Mucosa of rectum (tissue), 2 donors: ENCODE results near the gene JOSD1.

Experiments
- H3K27ac ChIP-seq, 2 donors: one replicate each; pipeline ENCODE4 v1.7.0; 2013; ENCODE audit warnings: inconsistent platforms in 2 of 2, low read depth in 2 of 2, low read length in 2 of 2
- H3K27me3 ChIP-seq, 2 donors: one replicate each; pipeline ENCODE4 v1.7.0; 2013; ENCODE audit warnings: low read length in 2 of 2; ENCODE audit not compliant: control insufficient read depth in 2 of 2, insufficient read depth in 2 of 2
- H3K36me3 ChIP-seq, 2 donors: one replicate each; pipeline ENCODE4 v1.7.0; 2013; ENCODE audit warnings: low read length in 2 of 2; ENCODE audit not compliant: control insufficient read depth in 2 of 2, insufficient read depth in 2 of 2
- H3K4me1 ChIP-seq, 2 donors: one replicate each; pipeline ENCODE4 v1.7.0; 2013; ENCODE audit warnings: low read length in 2 of 2, mild to moderate bottlenecking in 1 of 2; ENCODE audit not compliant: control insufficient read depth in 2 of 2, insufficient read depth in 2 of 2
- H3K4me3 ChIP-seq, 2 donors: one replicate each; pipeline ENCODE4 v1.7.0; 2013; ENCODE audit warnings: low read length in 2 of 2
- H3K9ac ChIP-seq, 2 donors: one replicate each; pipeline ENCODE4 v1.7.0; 2013; ENCODE audit warnings: low read length in 2 of 2, low read depth in 1 of 2, mild to moderate bottlenecking in 1 of 2
- H3K9me3 ChIP-seq, 2 donors: one replicate each; pipeline ENCODE4 v1.7.0; 2013; ENCODE audit warnings: low read length in 2 of 2; ENCODE audit not compliant: control insufficient read depth in 2 of 2
- donor health status: healthy.
- donor health status: Normal muscosa, but diverticular disease.

Gene JOSD1

DNA sequence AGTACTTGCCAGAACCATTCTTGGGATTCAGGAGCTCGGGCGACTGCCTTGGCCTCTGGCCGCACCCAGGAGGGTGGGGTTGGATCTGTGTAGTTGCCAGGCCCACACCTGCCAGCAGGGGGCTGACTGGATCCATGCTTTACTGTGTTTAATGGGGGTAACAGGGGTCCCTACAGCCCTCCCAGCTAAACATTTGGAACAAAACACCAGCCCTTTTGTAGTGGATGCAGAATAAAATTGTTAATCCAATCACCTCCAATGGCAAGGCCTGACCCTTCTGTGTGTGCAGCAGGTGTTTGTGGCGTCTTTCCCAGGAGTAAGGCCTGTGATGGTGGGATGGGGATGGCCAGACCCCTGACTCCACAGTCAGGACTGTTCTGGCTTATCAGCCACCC, 32.6 kb upstream of the JOSD1 start:
- H3K36me3 ChIP-seq: peaks cover 66 to 74% of the 10 kb centered on the region in 2 donors
- H3K27ac ChIP-seq: no peak overlapping the region
- no peaks in the 10 kb centered on the region for H3K27me3 ChIP-seq
- H3K9me3 ChIP-seq: no peaks in the 10 kb centered on the region
- H3K4me1 ChIP-seq: peaks cover 8 to 10% of the 10 kb centered on the region in 2 donors
- no peak overlapping the region for H3K4me3 ChIP-seq
- H3K9ac ChIP-seq: no peak overlapping the region

DNA sequence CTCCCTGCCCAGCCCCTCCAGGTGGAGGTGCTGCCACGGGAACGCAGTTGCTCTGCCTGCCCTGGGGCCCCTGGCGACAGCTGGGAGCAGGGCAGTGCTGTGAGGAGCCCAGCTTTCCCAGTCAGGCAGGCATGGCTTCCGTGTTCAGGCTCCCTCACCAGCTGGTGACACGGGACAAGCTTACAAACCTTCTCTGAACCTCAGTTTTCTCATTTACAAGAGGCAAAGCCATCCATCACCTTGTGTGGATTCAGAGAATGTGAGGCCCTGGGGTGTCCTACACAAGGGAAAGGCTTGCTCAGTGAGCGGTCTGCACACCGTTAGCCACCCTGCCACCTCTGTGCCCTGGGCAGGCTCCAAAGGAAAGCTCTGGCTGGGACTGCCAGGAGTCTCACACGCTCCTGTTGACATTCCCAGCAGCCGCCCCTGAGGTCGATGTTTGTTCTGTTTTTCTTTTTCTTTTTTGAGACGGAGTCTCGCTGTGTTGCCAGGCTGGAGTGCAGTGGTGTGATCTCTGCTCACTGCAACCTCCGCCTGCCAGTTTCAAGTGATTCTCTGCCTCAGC, 31.6 kb upstream of the JOSD1 start:
- no peak overlapping the region for H3K27ac ChIP-seq
- no peak overlapping the region for H3K9ac ChIP-seq
- H3K9me3 ChIP-seq: no peaks in the 10 kb centered on the region
- no peaks in the 10 kb centered on the region for H3K27me3 ChIP-seq
- no peak overlapping the region for H3K4me3 ChIP-seq
- peaks cover 66 to 74% of the 10 kb centered on the region in 2 donors for H3K36me3 ChIP-seq
- H3K4me1 ChIP-seq: peaks cover 8 to 10% of the 10 kb centered on the region in 2 donors

DNA sequence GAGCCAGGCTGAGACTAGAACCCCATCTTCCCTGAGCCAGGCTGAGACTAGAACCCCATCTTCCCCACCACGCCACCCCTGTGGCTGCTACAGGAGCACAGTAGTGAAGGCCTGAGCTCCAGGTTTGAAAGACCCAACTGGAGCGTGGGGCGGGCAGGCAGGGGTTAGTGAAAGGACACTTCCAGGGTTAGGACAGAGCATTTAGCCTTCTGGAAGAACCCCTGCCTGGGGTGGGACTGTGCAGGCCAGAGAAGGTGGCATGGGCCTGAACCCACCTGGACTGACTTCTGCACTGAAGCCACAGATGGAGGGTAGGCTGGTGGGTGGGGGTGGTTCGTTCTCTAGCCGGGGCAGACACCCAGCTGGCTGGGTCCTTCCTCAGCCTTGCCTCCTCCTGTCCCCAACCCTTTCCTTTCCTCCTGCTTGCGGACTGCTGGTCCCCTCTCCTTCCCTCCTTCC, 31.0 kb upstream of the JOSD1 start:
- H3K9me3 ChIP-seq: no peaks in the 10 kb centered on the region
- no peak overlapping the region for H3K27ac ChIP-seq
- no peak overlapping the region for H3K9ac ChIP-seq
- no peaks in the 10 kb centered on the region for H3K27me3 ChIP-seq
- H3K36me3 ChIP-seq: peaks cover 66 to 74% of the 10 kb centered on the region in 2 donors
- H3K4me3 ChIP-seq: no peak overlapping the region
- peaks cover 8 to 10% of the 10 kb centered on the region in 2 donors for H3K4me1 ChIP-seq

DNA sequence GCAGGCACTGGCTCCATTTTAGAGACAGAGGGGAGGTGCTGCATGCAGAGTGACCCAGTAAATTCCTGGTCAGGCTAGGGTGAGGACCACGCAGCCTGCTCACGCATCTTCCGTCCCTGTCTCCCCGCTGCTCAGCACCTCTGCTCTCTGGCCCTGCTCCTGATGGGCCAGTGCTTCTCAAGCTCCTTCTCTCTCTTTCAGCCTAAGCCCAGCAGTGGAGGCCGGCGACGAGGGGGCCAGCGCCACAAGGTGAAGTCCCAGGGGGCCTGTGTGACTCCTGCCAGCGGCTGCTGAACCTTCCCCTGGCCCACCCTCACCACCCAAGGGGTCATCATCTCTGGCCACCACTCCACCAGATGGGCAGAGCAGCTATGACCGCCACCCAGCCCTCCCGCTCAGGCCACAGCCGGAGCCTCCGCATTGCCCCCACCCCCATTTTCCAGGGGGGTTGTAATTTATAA, 29.7 kb upstream of the JOSD1 start:
- Histone ChIP-seq H3K9ac (no peak overlapping the region), H3K27ac (no peak overlapping the region), H3K4me1 (peaks cover 8 to 10% of the 10 kb centered on the region in 2 donors), H3K9me3 (no peaks in the 10 kb centered on the region), H3K36me3 (peaks cover 66 to 74% of the 10 kb centered on the region in 2 donors), H3K4me3 (no peak overlapping the region), H3K27me3 (no peaks in the 10 kb centered on the region)

DNA sequence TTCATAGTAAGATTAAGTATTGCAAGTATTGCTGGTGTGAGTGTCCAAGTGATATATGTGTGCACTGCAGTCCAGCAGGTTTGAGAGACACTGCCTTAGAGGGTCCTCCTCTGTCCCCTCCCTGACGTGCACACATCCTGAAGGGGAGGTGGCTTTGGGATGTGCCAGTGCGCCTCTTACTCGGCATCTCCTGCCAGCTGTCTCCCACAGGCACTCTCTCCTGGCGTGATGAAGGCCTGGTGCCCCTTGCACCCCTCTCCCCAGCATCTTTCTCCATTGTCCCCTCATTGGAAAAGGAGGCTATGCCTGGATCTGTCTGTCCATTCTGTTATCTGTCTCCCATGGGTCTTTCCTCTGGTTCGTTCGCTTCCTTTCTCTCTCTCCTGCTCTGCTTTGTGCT, 29.2 kb upstream of the JOSD1 start:
- no peak overlapping the region for H3K4me3 ChIP-seq
- peaks cover 8 to 10% of the 10 kb centered on the region in 2 donors for H3K4me1 ChIP-seq
- H3K9me3 ChIP-seq: no peaks in the 10 kb centered on the region
- no peak overlapping the region for H3K9ac ChIP-seq
- H3K27me3 ChIP-seq: no peaks in the 10 kb centered on the region
- peaks cover 69 to 76% of the 10 kb centered on the region in 2 donors for H3K36me3 ChIP-seq
- H3K27ac ChIP-seq: no peak overlapping the region

DNA sequence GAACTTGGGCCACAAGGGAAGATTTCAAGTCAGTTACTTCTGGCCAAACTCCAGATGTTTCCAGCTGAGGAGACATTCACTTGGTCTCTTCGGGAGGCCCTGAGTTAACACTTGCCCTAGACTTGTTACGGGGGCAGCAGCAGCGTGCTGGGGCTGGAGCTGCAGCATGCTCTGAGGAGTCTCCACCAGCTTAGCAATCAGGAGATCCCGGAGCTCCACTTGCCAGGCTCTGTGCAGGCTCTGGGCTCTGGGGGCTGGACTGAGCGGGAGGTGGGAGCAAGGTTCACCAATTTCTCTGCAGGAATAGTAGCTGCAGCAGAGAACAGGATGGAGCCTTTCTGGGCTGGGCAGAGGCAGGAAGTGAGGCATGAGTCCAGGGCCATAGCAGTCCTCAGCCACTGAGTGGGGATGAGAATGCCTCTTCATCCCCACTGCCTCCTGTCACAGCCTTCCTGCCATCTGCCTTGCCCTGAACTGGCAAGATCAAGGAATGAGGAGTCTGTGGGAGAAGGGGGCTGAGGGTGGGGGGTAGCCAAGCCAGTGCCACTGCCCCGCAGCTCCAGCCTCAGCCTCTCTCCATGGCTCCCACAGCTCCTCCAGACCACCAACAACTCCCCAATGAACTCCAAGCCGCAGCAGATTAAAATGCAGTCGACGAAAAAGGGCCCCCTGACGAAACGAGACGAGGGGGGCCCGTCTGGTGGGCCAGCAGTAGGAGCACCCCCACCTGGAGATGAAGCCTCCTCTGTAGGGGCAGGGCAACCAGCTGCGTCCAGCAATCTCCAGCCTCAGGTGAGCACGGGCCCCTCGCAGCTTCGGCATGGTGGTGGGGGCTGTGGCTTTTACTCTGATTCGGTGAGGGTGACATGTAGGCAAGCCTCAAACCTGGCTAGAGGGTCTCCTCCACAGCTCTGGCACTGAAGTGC, 28.4 kb upstream of the JOSD1 start:
- H3K36me3 ChIP-seq: peaks cover 77 to 79% of the 10 kb centered on the region in 2 donors
- H3K27ac ChIP-seq: no peak overlapping the region
- H3K4me1 ChIP-seq: peaks cover 7 to 8% of the 10 kb centered on the region in 2 donors
- no peak overlapping the region for H3K9ac ChIP-seq
- no peak overlapping the region for H3K4me3 ChIP-seq
- H3K9me3 ChIP-seq: no peaks in the 10 kb centered on the region
- H3K27me3 ChIP-seq: no peaks in the 10 kb centered on the region

DNA sequence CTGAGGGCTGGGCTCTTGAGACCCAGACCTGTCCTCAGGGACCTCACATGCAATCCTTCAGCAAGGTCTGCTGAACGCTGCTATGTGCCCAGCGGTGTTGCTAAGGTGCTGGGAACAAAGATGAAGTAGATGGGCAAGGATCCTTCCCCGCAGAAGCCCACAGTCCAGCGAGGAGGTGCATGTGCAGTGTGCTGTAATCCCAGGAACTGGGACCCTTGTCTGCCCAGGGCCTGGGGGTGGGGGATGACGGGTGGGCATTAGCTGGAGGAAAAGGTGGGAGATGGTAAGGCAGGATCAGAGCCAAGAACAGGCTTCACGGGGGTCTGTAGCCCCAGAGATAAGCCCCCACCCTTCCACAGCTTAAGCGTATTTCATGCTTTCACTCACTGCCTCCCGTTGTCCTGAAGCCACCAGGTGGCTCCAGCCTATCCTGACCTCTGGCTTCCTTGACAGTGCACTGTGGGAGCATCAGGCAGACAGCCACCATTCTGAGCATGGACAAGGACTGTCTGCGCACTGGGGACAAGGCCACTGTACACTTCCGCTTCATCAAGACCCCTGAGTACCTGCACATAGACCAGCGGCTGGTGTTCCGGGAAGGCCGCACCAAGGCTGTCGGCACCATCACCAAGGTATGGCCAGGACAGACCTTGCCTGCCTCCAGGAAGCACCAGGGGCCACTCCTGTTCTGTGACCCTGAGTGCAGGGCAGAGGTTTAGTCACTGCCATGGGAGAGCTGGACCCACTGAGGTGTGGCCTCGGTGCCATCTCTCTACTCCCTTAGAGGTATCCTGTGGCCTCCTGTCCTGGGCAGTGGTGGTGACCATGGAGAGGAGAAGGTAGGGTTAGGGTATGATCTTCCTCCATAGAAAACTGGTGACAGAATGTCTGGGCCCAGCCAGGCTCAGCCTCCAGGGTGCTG, 27.0 kb upstream of the JOSD1 start:
- Histone ChIP-seq H3K4me3 (no peak overlapping the region), H3K9ac (no peak overlapping the region), H3K27me3 (no peaks in the 10 kb centered on the region), H3K4me1 (no peaks in the 10 kb centered on the region), H3K36me3 (peaks cover 83 to 88% of the 10 kb centered on the region in 2 donors), H3K9me3 (no peaks in the 10 kb centered on the region), H3K27ac (no peak overlapping the region)

DNA sequence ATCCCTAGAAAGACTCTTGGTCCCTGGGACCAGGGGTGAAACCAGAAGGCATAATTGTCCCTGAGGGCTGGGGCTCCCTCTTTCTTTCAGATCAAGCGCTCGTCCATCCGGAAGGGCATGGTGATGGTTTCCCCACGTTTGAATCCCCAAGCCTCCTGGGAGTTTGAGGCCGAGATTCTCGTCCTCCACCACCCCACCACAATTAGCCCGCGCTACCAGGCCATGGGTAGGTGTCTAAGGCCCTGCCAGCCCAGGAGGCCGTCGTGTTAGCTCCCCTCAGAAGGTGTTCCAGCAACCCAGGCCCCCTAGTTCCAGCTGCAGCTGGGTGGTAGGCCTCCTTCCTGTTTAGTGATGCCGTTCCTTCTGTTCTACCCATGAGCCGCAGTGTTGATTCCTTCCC, 26.4 kb upstream of the JOSD1 start:
- no peak overlapping the region for H3K4me3 ChIP-seq
- no peaks in the 10 kb centered on the region for H3K4me1 ChIP-seq
- H3K36me3 ChIP-seq: peaks cover 87 to 92% of the 10 kb centered on the region in 2 donors
- H3K9ac ChIP-seq: no peak overlapping the region
- no peaks in the 10 kb centered on the region for H3K9me3 ChIP-seq
- no peak overlapping the region for H3K27ac ChIP-seq
- H3K27me3 ChIP-seq: no peaks in the 10 kb centered on the region

DNA sequence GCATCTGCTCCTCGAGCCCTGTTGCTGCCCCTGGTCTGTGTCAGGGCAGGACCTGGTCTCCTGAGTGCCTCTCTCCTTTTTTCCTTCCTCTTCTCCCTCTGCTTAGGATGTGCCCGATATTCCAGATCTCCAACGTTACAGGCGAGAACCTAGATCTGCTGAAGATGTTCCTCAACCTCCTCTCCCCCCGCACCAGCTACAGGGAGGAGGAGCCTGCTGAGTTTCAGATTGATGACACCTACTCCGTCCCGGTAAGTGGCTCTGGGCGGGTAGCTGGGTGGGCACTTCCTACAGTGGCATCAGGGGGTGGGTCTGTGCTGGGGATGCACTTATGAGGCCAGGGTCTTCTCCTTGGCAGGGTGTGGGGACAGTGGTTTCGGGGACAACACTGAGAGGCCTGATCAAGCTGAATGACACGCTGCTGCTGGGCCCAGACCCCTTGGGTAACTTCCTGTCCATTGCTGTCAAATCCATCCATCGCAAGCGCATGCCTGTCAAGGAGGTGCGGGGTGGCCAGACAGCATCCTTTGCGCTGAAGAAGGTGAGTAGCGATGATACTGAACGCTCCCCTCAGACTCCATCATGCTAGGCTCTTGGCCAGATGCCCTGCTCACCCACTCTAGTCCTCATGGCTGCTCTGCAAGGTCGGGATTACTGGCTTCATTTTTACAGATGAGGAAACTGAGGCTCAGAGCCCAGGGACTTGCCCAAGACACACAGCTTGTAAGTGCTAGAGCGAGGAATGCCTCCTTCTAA, 25.3 kb upstream of the JOSD1 start:
- H3K36me3 ChIP-seq: peaks cover 89 to 91% of the 10 kb centered on the region in 2 donors

More for the DNA sequence above, 25.3 kb upstream of the JOSD1 start:
- Histone ChIP-seq H3K9ac (no peak overlapping the region), H3K27ac (no peak overlapping the region), H3K27me3 (no peaks in the 10 kb centered on the region), H3K4me1 (no peaks in the 10 kb centered on the region), H3K9me3 (no peaks in the 10 kb centered on the region), H3K4me3 (no peak overlapping the region)
